NB4 (cell line): ENCODE data around the gene XYLT1.

Source experiments
- MYC ChIP-seq: IDR thresholded peaks from 2 replicates; pipeline ENCODE4 v1.6.1; 2011; ENCODE audit warnings: low read depth, low read length
- POLR2A ChIP-seq: IDR thresholded peaks from 2 replicates; pipeline ENCODE4 v1.6.1; 2011; ENCODE audit warnings: mild to moderate bottlenecking; ENCODE audit not compliant: insufficient read length; ENCODE audit errors: extremely low read depth
- TF ChIP-seq, protein P1 (sequence below): IDR thresholded peaks from 2 replicates; pipeline ENCODE4 v1.6.1; 2011; ENCODE audit warnings: low read depth, low read length
- TF ChIP-seq, protein P2 (sequence below): IDR thresholded peaks from one replicate; pipeline ENCODE4 v1.5.1; 2012; ENCODE audit warnings: low read depth, low read length

DNA sequence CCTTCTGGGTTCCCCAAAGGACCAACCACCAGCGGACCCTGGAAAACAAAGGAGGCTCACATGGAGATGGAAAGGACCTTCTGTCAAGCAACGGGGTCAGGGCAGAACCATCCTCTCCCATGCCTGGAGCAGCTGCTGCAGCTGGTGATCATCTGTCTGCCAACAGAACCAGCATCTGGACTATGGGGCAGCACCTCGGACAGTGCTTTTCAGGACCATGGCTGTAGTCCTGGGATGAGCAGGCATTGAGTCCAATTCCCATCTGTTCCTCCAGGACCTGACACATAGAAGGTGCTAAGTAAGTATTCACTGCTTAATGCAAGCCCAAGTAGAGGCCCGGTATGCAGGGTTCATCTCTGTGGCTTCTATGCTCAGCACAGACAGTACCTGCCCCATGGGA lies 304.7 kb downstream of the XYLT1 start:
- TF ChIP-seq, protein P1, sequence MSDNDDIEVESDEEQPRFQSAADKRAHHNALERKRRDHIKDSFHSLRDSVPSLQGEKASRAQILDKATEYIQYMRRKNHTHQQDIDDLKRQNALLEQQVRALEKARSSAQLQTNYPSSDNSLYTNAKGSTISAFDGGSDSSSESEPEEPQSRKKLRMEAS, result no peak
- TF ChIP-seq, protein P2, sequence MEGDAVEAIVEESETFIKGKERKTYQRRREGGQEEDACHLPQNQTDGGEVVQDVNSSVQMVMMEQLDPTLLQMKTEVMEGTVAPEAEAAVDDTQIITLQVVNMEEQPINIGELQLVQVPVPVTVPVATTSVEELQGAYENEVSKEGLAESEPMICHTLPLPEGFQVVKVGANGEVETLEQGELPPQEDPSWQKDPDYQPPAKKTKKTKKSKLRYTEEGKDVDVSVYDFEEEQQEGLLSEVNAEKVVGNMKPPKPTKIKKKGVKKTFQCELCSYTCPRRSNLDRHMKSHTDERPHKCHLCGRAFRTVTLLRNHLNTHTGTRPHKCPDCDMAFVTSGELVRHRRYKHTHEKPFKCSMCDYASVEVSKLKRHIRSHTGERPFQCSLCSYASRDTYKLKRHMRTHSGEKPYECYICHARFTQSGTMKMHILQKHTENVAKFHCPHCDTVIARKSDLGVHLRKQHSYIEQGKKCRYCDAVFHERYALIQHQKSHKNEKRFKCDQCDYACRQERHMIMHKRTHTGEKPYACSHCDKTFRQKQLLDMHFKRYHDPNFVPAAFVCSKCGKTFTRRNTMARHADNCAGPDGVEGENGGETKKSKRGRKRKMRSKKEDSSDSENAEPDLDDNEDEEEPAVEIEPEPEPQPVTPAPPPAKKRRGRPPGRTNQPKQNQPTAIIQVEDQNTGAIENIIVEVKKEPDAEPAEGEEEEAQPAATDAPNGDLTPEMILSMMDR, result no peak
- TF ChIP-seq POLR2A (no peak), MYC (no peak)
